ENCODE results near the gene COL25A1. TPM values are rescaled to one million over a fixed set of nuclear protein-coding genes. Genes with fewer than 3 reads are reported as not detected.

COL25A1 gene
- total and polyA plus RNA-seq, 2 donors (not counting 3 experiments of a cell fraction or from before 2014, with no cell fraction given) = 0.21 to 3.5 TPM

GRCh38 chr4:109049926-109050325, 252.5 kb downstream of the COL25A1 start:
- CTCF ChIA-PET = no interaction called here
- DNase-seq (ENCODE audit: low read depth, low spot score) = no peak
- H3K9me3 ChIP-seq (replicated peaks; ENCODE audit: control insufficient read depth, insufficient read depth, low read length) = no peaks in the 10 kb centered on the region
- H3K4me2 ChIP-seq (ENCODE audit: insufficient read depth, low read length) = no peak overlapping the region
- H2AFZ ChIP-seq (ENCODE audit: low read depth, low read length) = no peak overlapping the region
- H4K20me1 ChIP-seq (replicated peaks; ENCODE audit: control insufficient read depth, extremely low read depth, insufficient read depth, low read length) = no peaks in the 10 kb centered on the region
- peaks cover 2% of the 10 kb centered on the region for H3K4me1 ChIP-seq (ENCODE audit: control insufficient read depth, extremely low read depth, insufficient read depth, low read length)
- BruUV-seq (replicated peaks) = no TSS peak
- TF ChIP-seq POLR2A (IDR thresholded peaks at IDR 0.05; ENCODE audit: low read depth, low read length) (no peak), POLR2AphosphoS5 (IDR thresholded peaks at IDR 0.05; ENCODE audit: insufficient read depth, low read depth, low read length) (no peak), GATA2 (IDR thresholded peaks at IDR 0.05; ENCODE audit: insufficient read depth, insufficient read length, low read depth, low read length) (no peak), JUN (IDR thresholded peaks at IDR 0.05; ENCODE audit: borderline replicate concordance, insufficient read depth, insufficient read length, low read depth) (no peak), CTCF (IDR thresholded peaks at IDR 0.05; ENCODE audit: extremely low read depth in 1 of 2, insufficient read depth in 1 of 2, low read depth in 1 of 2, low read length in 2 of 2) (no peak), EZH2 (IDR thresholded peaks at IDR 0.05; ENCODE audit: borderline replicate concordance, low read depth, low read length, severe bottlenecking) (no peak), FOS (IDR thresholded peaks at IDR 0.05; ENCODE audit: borderline replicate concordance, insufficient read depth, low read length) (no peak), MYC (IDR thresholded peaks at IDR 0.05; ENCODE audit: low read depth, low read length) (no peak)
- TF ChIP-seq, protein P1, sequence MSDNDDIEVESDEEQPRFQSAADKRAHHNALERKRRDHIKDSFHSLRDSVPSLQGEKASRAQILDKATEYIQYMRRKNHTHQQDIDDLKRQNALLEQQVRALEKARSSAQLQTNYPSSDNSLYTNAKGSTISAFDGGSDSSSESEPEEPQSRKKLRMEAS (IDR thresholded peaks at IDR 0.05; ENCODE audit: insufficient read depth, insufficient read length) = no peak
- no peaks in the 10 kb centered on the region for H3K36me3 ChIP-seq (ENCODE audit: control insufficient read depth in 2 of 2, extremely low read depth in 1 of 2, insufficient read depth in 2 of 2, low read length in 2 of 2)
- intact Hi-C loops (cut with micrococcal nuclease) = loop anchor here (5.0 kb wide), 1 partner anchor 1122 kb away; no protein-coding TSS in a partner anchor
- H3K27me3 ChIP-seq (ENCODE audit: control insufficient read depth in 2 of 2, insufficient read depth in 2 of 2, low read length in 2 of 2) = no peaks in the 10 kb centered on the region
- no peak overlapping the region for H3K27ac ChIP-seq (ENCODE audit: insufficient read depth, low read depth, low read length)
- dilution Hi-C loops (cut with MboI; ENCODE audit: extremely low pct_ligation_motif_present, low sequenced_read_pairs) = no loop called here
- H3K9me1 ChIP-seq (replicated peaks; ENCODE audit: control insufficient read depth, extremely low read depth, insufficient read depth, low read length) = no peaks in the 10 kb centered on the region
- H3K79me2 ChIP-seq (ENCODE audit: control insufficient read depth, insufficient read depth, low read length) = no peaks in the 10 kb centered on the region
- POLR2A ChIA-PET = no interaction called here
- no peak overlapping the region for H3K9ac ChIP-seq (replicated peaks; ENCODE audit: extremely low read depth, insufficient read depth, low read length)
- FAIRE-seq = no peak
- H3K4me3 ChIP-seq (replicated peaks in 1 of 3; ENCODE audit: insufficient read depth in 1 of 3, low read depth in 1 of 3, low read length in 3 of 3) = no peak overlapping the region
